Retinal pigment epithelial cell (primary cell): Measurements from ENCODE around the gene SETD3.

Experiments used
- DNase-seq: peaks from one replicate; pipeline ENCODE4 v3.0.0-alpha.2; 2010; ENCODE audit warnings: low read depth
- H3K4me3 ChIP-seq: 2 replicates; pipeline ENCODE4 v1.5.1; 2011; ENCODE audit warnings: mild to moderate bottlenecking, low read length, control low read depth, moderate library complexity
- TF ChIP-seq, protein P1 (sequence below): conservative IDR thresholded peaks from 2 replicates; pipeline ENCODE4 v1.5.1; 2011; ENCODE audit warnings: low read depth, low read length, control low read depth, inconsistent platforms

The SETD3 gene

GRCh38 chr14:99524091-99524661 lies 43.5 kb upstream of the SETD3 start:
- DNase-seq, result no peak
- TF ChIP-seq, protein P1, sequence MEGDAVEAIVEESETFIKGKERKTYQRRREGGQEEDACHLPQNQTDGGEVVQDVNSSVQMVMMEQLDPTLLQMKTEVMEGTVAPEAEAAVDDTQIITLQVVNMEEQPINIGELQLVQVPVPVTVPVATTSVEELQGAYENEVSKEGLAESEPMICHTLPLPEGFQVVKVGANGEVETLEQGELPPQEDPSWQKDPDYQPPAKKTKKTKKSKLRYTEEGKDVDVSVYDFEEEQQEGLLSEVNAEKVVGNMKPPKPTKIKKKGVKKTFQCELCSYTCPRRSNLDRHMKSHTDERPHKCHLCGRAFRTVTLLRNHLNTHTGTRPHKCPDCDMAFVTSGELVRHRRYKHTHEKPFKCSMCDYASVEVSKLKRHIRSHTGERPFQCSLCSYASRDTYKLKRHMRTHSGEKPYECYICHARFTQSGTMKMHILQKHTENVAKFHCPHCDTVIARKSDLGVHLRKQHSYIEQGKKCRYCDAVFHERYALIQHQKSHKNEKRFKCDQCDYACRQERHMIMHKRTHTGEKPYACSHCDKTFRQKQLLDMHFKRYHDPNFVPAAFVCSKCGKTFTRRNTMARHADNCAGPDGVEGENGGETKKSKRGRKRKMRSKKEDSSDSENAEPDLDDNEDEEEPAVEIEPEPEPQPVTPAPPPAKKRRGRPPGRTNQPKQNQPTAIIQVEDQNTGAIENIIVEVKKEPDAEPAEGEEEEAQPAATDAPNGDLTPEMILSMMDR, result no peak

GRCh38 chr14:99523704-99524055 lies 43.0 kb upstream of the SETD3 start:
- DNase-seq, result no peak
- TF ChIP-seq, protein P1, result no peak
- H3K4me3 ChIP-seq, result no peak overlapping the region

More at GRCh38 chr14:99524091-99524661, 43.5 kb upstream of the SETD3 start:
- H3K4me3 ChIP-seq, result no peak overlapping the region

DNA sequence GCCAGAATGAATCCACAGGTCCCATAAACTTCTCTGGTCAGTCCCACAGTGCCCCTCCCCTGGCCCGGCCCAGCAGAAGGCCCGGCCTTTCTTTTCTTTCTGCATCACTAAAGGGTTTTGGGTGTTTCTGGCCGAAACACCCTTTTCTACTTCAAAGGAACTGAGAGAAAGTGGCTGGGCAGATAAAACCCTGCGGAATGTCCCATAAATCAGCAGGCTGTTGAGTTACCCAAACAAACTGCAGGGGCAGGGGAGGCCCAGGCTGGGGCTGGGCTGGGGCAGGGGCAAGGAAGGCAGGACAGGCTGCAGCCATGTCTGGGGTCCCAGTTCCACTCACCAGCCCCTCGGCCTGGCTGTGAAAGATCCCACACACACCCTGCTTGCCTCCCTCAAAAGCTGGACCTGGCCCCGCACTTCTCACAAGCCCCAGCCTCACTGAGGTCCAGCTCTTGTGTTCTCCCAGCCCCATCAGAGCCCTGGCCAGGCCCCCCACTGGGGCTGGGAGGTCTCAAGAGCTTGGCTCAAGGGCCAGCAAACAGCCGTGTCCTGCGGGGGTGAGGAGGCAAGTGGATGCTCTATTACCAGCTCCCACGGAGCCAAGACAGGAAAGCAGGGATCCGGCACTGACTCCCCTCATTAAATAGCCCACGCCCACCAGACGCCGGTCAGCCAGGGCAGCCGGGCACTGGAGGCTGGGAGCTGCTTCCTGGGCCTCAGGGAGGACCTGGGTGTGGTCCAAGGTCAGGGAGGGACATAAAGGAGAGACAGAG lies 42.5 kb upstream of the SETD3 start:
- H3K4me3 ChIP-seq, result no peak overlapping the region
- TF ChIP-seq, protein P1, result no peak
- DNase-seq, result no peak

DNA sequence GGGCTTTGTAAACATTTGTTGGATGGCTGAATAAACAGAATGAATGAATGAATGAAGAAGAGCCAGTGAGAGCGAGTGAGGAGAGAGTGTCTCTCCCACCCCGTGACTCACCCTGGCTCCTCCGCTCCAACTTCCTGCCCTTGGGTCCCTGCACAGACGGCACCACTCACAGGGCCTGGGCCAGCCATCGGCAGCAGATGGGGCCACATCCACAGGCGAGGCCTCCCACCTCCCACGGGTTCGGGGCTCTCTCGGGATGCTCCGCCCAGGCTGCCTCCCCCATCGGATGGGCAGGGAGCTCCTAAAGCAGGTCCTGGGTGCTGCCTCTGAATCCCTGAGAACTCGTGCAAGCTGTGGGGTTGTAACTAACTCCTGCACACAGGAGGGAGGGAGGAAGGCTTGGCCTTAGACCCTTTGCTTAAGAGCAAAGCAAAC lies 41.8 kb upstream of the SETD3 start:
- H3K4me3 ChIP-seq, result no peak overlapping the region
- TF ChIP-seq, protein P1, result no peak
- DNase-seq, result no peak

GRCh38 chr14:99522025-99522401 lies 41.4 kb upstream of the SETD3 start:
- no peak overlapping the region for H3K4me3 ChIP-seq
- no peak for DNase-seq
- TF ChIP-seq, protein P1, result no peak

DNA sequence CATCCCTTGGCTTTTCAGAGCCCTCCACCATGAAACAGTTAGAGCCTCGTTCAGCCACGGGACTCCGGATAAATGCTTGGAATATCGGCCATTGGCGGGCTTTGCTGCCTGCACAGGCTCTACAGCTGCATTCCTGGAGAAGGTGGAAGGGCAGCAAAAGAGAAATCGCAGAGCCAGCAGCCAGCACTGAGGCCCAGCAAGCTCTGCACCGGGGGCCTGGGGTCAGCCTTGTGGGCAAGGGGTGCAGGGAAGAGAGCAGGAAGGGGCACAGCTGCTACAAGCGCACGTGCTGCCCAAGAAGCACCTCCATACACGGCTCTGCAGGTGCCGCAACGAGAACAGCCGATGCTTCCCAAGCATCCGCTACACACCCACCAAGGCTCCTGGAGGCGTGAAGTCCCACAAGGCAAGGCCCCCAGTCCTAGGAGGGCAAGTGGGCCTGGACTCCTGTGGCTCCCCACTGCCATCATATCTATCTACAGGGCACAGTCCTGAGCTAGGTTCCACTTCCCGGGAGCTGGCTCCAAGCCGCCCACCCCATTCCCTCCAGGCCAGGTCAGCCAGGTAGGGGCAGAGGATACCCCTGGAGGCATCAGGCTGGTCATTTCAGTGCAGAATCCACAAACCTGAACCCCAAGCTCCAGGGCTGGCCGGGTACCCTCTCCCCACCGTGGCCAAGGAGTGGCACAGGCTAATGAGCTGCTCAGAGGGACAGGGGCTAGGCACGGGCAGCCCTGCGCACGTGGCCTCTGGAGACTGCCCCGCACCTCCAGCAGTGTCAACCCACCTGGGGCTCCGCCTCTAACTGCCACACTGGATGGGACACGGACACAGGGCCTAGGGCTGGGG lies 40.7 kb upstream of the SETD3 start:
- TF ChIP-seq, protein P1, result no peak
- H3K4me3 ChIP-seq, result no peak overlapping the region
- no peak for DNase-seq
